ENCODE measurements around the gene TRIP13.

DNA sequence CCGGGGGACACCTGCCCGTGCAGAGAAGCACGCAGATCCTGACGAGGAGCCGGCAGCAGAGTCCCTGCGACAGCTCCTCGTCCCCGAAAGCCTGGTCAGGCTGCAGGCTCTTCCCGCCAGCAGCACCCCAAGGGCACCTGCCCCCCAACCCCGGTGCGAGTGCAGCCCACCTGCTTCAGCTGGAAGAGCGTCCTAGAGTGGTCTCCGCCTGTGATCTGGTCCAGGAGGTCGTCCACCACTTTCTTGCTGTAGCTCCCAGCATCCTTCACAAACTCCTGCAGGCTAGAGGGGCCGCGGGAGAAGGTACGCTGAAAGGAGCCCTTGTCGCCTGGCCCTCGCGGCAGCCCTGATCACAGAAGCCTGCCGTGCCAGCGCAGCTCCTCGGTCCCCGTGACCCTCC is 16.8 kb upstream of the TRIP13 start:
- TF ChIP-seq TAF1 (IDR thresholded peaks at IDR 0.05; ENCODE audit: low read depth) (no peak), EZH2 (IDR thresholded peaks at IDR 0.05; ENCODE audit: borderline replicate concordance, insufficient read depth, low read length, poor library complexity, severe bottlenecking) (no peak), EP300 (conservative IDR thresholded peaks at IDR 0.05; ENCODE audit: poor library complexity, severe bottlenecking) (no peak), SMC3 (conservative IDR thresholded peaks at IDR 0.05; ENCODE audit: poor library complexity) (no peak)
- TF ChIP-seq, protein P1, sequence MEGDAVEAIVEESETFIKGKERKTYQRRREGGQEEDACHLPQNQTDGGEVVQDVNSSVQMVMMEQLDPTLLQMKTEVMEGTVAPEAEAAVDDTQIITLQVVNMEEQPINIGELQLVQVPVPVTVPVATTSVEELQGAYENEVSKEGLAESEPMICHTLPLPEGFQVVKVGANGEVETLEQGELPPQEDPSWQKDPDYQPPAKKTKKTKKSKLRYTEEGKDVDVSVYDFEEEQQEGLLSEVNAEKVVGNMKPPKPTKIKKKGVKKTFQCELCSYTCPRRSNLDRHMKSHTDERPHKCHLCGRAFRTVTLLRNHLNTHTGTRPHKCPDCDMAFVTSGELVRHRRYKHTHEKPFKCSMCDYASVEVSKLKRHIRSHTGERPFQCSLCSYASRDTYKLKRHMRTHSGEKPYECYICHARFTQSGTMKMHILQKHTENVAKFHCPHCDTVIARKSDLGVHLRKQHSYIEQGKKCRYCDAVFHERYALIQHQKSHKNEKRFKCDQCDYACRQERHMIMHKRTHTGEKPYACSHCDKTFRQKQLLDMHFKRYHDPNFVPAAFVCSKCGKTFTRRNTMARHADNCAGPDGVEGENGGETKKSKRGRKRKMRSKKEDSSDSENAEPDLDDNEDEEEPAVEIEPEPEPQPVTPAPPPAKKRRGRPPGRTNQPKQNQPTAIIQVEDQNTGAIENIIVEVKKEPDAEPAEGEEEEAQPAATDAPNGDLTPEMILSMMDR (IDR thresholded peaks at IDR 0.05; ENCODE audit: poor library complexity, severe bottlenecking): no peak
- TF ChIP-seq, protein P2, sequence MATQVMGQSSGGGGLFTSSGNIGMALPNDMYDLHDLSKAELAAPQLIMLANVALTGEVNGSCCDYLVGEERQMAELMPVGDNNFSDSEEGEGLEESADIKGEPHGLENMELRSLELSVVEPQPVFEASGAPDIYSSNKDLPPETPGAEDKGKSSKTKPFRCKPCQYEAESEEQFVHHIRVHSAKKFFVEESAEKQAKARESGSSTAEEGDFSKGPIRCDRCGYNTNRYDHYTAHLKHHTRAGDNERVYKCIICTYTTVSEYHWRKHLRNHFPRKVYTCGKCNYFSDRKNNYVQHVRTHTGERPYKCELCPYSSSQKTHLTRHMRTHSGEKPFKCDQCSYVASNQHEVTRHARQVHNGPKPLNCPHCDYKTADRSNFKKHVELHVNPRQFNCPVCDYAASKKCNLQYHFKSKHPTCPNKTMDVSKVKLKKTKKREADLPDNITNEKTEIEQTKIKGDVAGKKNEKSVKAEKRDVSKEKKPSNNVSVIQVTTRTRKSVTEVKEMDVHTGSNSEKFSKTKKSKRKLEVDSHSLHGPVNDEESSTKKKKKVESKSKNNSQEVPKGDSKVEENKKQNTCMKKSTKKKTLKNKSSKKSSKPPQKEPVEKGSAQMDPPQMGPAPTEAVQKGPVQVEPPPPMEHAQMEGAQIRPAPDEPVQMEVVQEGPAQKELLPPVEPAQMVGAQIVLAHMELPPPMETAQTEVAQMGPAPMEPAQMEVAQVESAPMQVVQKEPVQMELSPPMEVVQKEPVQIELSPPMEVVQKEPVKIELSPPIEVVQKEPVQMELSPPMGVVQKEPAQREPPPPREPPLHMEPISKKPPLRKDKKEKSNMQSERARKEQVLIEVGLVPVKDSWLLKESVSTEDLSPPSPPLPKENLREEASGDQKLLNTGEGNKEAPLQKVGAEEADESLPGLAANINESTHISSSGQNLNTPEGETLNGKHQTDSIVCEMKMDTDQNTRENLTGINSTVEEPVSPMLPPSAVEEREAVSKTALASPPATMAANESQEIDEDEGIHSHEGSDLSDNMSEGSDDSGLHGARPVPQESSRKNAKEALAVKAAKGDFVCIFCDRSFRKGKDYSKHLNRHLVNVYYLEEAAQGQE (IDR thresholded peaks at IDR 0.05; ENCODE audit: borderline replicate concordance): no peak
